Activated CD4-positive, alpha-beta T cell treated with anti-CD3 and anti-CD28 coated beads, Interleukin-2, amount 50 U/mL, for 24 hours (primary cell): Measurements from ENCODE around the gene LINC01488.

Experiments used
- DNase-seq, 2 donors: peaks; one replicate each; pipeline ENCODE4 v3.0.0-alpha.2; 2020; ENCODE audit warnings: low read depth in 1 of 2, low spot score in 1 of 2

LINC01488 gene

GRCh38 chr11:69444381-69445130 lies 36.9 kb upstream of the LINC01488 start:
- no peak for DNase-seq

- DNase-seq: no peak
These were observed 36.4 kb upstream of the LINC01488 start for GRCh38 chr11:69445131-69445470.

- no peak for DNase-seq
These were observed 35.4 kb upstream of the LINC01488 start for GRCh38 chr11:69446108-69446507.

GRCh38 chr11:69447786-69448185 lies 33.7 kb upstream of the LINC01488 start:
- no peak for DNase-seq

- DNase-seq: no peak
These were observed 32.8 kb upstream of the LINC01488 start for GRCh38 chr11:69448471-69449284.

GRCh38 chr11:69449320-69450063 lies 32.0 kb upstream of the LINC01488 start:
- no peak for DNase-seq

GRCh38 chr11:69450064-69450856 lies 31.2 kb upstream of the LINC01488 start:
- no peak for DNase-seq

GRCh38 chr11:69450857-69451220 lies 30.6 kb upstream of the LINC01488 start:
- DNase-seq: no peak

- DNase-seq: no peak
These were observed 30.2 kb upstream of the LINC01488 start for GRCh38 chr11:69451289-69451688.

GRCh38 chr11:69452206-69452987 lies 29.1 kb upstream of the LINC01488 start:
- DNase-seq: no peak

GRCh38 chr11:69453151-69453550 lies 28.3 kb upstream of the LINC01488 start:
- DNase-seq: no peak

- DNase-seq: no peak
These were observed 27.4 kb upstream of the LINC01488 start for GRCh38 chr11:69454018-69454417.

- no peak for DNase-seq
These were observed 25.5 kb upstream of the LINC01488 start for GRCh38 chr11:69455969-69456368.

- no peak for DNase-seq
These were observed 24.8 kb upstream of the LINC01488 start for GRCh38 chr11:69456712-69457111.

GRCh38 chr11:69459848-69460539 lies 21.5 kb upstream of the LINC01488 start:
- no peak for DNase-seq

GRCh38 chr11:69460540-69461257 lies 20.8 kb upstream of the LINC01488 start:
- no peak for DNase-seq

GRCh38 chr11:69461272-69461962 lies 20.0 kb upstream of the LINC01488 start:
- DNase-seq: no peak

- no peak for DNase-seq
These were observed 19.1 kb upstream of the LINC01488 start for GRCh38 chr11:69462106-69462951.
